Measurements from ENCODE around the gene PRLH.

The PRLH gene

DNA sequence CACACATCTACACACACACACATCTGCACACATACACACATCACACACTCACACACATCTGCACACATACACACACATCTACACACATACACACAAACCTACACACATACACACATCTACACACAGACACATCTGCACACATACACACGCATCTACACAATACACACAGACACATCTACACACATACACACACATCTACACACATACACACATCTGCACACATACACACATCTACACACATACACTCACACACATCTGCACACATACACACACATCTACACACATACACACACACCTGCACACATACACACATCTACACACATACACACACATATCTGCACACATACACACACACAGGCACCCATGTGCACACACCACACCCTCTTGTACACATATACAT is 400 bp upstream of the PRLH start:
- no peak for DNase-seq (ENCODE audit: low read depth in 1 of 2, low spot score in 1 of 2)
- TF ChIP-seq, protein P1, sequence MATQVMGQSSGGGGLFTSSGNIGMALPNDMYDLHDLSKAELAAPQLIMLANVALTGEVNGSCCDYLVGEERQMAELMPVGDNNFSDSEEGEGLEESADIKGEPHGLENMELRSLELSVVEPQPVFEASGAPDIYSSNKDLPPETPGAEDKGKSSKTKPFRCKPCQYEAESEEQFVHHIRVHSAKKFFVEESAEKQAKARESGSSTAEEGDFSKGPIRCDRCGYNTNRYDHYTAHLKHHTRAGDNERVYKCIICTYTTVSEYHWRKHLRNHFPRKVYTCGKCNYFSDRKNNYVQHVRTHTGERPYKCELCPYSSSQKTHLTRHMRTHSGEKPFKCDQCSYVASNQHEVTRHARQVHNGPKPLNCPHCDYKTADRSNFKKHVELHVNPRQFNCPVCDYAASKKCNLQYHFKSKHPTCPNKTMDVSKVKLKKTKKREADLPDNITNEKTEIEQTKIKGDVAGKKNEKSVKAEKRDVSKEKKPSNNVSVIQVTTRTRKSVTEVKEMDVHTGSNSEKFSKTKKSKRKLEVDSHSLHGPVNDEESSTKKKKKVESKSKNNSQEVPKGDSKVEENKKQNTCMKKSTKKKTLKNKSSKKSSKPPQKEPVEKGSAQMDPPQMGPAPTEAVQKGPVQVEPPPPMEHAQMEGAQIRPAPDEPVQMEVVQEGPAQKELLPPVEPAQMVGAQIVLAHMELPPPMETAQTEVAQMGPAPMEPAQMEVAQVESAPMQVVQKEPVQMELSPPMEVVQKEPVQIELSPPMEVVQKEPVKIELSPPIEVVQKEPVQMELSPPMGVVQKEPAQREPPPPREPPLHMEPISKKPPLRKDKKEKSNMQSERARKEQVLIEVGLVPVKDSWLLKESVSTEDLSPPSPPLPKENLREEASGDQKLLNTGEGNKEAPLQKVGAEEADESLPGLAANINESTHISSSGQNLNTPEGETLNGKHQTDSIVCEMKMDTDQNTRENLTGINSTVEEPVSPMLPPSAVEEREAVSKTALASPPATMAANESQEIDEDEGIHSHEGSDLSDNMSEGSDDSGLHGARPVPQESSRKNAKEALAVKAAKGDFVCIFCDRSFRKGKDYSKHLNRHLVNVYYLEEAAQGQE (IDR thresholded peaks at IDR 0.05; ENCODE audit: insufficient replicate concordance, low read depth), result no peak
- TF ChIP-seq, protein P2, sequence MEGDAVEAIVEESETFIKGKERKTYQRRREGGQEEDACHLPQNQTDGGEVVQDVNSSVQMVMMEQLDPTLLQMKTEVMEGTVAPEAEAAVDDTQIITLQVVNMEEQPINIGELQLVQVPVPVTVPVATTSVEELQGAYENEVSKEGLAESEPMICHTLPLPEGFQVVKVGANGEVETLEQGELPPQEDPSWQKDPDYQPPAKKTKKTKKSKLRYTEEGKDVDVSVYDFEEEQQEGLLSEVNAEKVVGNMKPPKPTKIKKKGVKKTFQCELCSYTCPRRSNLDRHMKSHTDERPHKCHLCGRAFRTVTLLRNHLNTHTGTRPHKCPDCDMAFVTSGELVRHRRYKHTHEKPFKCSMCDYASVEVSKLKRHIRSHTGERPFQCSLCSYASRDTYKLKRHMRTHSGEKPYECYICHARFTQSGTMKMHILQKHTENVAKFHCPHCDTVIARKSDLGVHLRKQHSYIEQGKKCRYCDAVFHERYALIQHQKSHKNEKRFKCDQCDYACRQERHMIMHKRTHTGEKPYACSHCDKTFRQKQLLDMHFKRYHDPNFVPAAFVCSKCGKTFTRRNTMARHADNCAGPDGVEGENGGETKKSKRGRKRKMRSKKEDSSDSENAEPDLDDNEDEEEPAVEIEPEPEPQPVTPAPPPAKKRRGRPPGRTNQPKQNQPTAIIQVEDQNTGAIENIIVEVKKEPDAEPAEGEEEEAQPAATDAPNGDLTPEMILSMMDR (IDR thresholded peaks at IDR 0.05; ENCODE audit: insufficient read depth, low read length), result no peak
- TF ChIP-seq SPI1 (IDR thresholded peaks at IDR 0.05; ENCODE audit: borderline replicate concordance, low read depth) (no peak), POLR2AphosphoS5 (IDR thresholded peaks at IDR 0.05; ENCODE audit: low read depth) (no peak)
- no peak overlapping the region for H3K27ac ChIP-seq (replicated peaks)
- no peak overlapping the region for H3K4me3 ChIP-seq (replicated peaks; ENCODE audit: insufficient read depth, low read length)
- H3K27me3 ChIP-seq (ENCODE audit: insufficient read depth, poor library complexity, severe bottlenecking), result no peaks in the 10 kb centered on the region

DNA sequence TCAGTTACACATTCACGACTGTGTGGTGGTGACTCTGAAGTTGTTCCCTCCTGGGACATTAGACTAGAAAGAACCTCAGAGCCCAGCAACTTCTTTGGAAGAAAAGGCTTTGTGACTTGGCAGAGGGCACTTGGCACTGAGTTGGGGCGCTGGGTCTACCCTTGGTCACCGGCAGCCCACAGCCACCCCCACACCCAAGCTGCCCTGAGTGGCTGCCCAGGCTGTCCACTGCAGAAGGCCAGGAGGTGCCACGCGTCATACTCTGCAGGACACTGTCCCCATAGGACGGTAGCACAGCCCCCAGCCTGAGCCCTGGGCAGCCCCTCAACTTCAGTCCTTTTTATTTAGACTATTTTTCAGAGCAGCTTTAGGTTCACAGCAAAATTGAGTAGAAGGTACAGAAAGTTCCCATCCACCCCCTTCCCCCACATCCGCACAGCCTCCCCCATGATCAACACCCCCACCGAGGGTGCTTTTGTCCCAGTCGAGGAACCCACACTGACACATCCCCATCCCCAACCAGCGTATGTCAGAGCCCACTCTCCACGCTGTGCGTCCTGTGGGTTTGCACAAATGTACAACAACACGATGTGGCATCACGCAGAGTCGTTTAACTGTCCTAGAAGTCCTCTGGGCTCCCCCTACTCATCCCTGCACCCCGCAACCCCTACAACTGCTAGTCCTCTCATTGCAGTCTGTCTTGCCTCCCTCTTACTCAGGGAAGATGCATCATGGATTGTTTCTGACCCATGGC is 1.1 kb downstream of the PRLH start:
- no peak overlapping the region for H3K27ac ChIP-seq (replicated peaks)
- TF ChIP-seq, protein P1 (IDR thresholded peaks at IDR 0.05; ENCODE audit: insufficient replicate concordance, low read depth), result no peak
- TF ChIP-seq POLR2AphosphoS5 (IDR thresholded peaks at IDR 0.05; ENCODE audit: low read depth) (no peak), SPI1 (IDR thresholded peaks at IDR 0.05; ENCODE audit: borderline replicate concordance, low read depth) (no peak), GABPA (IDR thresholded peaks at IDR 0.05; ENCODE audit: low read depth) (no peak)
- TF ChIP-seq, protein P2 (IDR thresholded peaks at IDR 0.05; ENCODE audit: insufficient read depth, low read length), result no peak
- no peak for DNase-seq (ENCODE audit: low read depth in 1 of 2, low spot score in 1 of 2)
- no peaks in the 10 kb centered on the region for H3K27me3 ChIP-seq (ENCODE audit: insufficient read depth, poor library complexity, severe bottlenecking)
- H3K4me3 ChIP-seq (replicated peaks; ENCODE audit: insufficient read depth, low read length), result no peak overlapping the region

DNA sequence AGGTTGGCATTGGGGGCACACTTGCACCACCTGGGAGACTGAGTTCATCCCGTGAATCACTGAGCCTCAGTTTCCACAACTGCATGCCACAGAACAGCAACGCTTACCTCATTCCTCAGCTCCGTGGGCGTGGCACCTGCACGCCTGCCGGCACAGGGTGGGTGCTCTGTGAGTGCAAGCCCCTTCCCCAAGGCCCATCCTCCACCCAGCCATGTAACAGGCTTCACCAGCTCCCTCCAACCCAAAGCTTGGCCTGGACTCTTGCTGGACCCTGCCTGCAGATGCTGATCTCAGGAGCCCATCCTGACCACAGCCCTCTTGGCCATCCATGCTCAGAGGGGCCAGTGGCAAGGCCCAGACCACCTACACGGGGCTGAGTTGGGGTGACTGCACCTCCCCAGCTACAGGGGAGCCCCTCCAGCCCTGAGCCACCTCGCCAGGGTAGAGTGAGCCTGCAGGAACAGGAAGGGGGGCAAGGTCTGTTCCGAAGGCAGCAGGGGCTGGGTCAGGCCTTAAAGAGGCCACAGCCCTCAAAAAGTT is 1.8 kb downstream of the PRLH start:
- no peak for DNase-seq (ENCODE audit: low read depth in 1 of 2, low spot score in 1 of 2)

More for the DNA sequence above, 1.8 kb downstream of the PRLH start:
- Histone ChIP-seq H3K4me3 (replicated peaks; ENCODE audit: insufficient read depth, low read length) (no peak overlapping the region), H3K27ac (replicated peaks) (no peak overlapping the region), H3K27me3 (ENCODE audit: insufficient read depth, poor library complexity, severe bottlenecking) (no peaks in the 10 kb centered on the region)
- TF ChIP-seq, protein P1 (IDR thresholded peaks at IDR 0.05; ENCODE audit: insufficient replicate concordance, low read depth), result no peak
- no peak for TF ChIP-seq SPI1 (IDR thresholded peaks at IDR 0.05; ENCODE audit: borderline replicate concordance, low read depth)
- TF ChIP-seq, protein P2 (IDR thresholded peaks at IDR 0.05; ENCODE audit: insufficient read depth, low read length), result no peak
- TF ChIP-seq POLR2AphosphoS5 (IDR thresholded peaks at IDR 0.05; ENCODE audit: low read depth), result no peak
- no peak for TF ChIP-seq GABPA (IDR thresholded peaks at IDR 0.05; ENCODE audit: low read depth)

Measured in HL-60 (cell line).